Uterus (tissue), 2 donors: ENCODE data around the gene RNF144A.

Source experiments
- POLR2A ChIP-seq, 2 donors: fragments of 450-650 bp; IDR thresholded peaks; one replicate each; pipeline ENCODE4 v1.6.1; 2016; ENCODE audit warnings: antibody characterized with exemption in 2 of 2, mild to moderate bottlenecking in 1 of 2, moderate library complexity in 1 of 2
- TF ChIP-seq, protein P1 (sequence below), 4 experiments: fragments of 200-600 bp in 2 of 4; fragments of 450-650 bp in 2 of 4; sonication (generic) in 2 of 4; IDR thresholded peaks; one replicate each; pipeline ENCODE4 v1.5.1; 2016 to 2019; ENCODE audit warnings: antibody characterized with exemption in 4 of 4, mild to moderate bottlenecking in 2 of 4, moderate library complexity in 1 of 4

GRCh38 chr2:7068457-7068856 lies 151.2 kb downstream of the RNF144A start:
- TF ChIP-seq, protein P1, sequence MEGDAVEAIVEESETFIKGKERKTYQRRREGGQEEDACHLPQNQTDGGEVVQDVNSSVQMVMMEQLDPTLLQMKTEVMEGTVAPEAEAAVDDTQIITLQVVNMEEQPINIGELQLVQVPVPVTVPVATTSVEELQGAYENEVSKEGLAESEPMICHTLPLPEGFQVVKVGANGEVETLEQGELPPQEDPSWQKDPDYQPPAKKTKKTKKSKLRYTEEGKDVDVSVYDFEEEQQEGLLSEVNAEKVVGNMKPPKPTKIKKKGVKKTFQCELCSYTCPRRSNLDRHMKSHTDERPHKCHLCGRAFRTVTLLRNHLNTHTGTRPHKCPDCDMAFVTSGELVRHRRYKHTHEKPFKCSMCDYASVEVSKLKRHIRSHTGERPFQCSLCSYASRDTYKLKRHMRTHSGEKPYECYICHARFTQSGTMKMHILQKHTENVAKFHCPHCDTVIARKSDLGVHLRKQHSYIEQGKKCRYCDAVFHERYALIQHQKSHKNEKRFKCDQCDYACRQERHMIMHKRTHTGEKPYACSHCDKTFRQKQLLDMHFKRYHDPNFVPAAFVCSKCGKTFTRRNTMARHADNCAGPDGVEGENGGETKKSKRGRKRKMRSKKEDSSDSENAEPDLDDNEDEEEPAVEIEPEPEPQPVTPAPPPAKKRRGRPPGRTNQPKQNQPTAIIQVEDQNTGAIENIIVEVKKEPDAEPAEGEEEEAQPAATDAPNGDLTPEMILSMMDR (IDR thresholded peaks at IDR 0.05): no peak
- TF ChIP-seq POLR2A (IDR thresholded peaks at IDR 0.05): no peak
